ENCODE measurements around the gene POLR3H. TPM values are rescaled to one million over a fixed set of nuclear protein-coding genes. Genes with fewer than 3 reads are reported as not detected.

Gene POLR3H
- total RNA-seq, 1 donor from 2014 or later: 29.5 TPM

- intact Hi-C loops (cut with micrococcal nuclease): no loop called here
Measured at GRCh38 chr22:41522813-41523212, 21.5 kb downstream of the POLR3H start.

- intact Hi-C loops (cut with micrococcal nuclease): no loop called here
Measured at GRCh38 chr22:41521126-41521525, 23.1 kb downstream of the POLR3H start.

- intact Hi-C loops (cut with micrococcal nuclease): no loop called here
Measured at GRCh38 chr22:41518048-41518347, 26.3 kb downstream of the POLR3H start.

GRCh38 chr22:41517172-41518047 lies 26.9 kb downstream of the POLR3H start:
- intact Hi-C loops (cut with micrococcal nuclease): no loop called here

GRCh38 chr22:41516462-41516861 lies 27.8 kb downstream of the POLR3H start:
- intact Hi-C loops (cut with micrococcal nuclease): no loop called here

- intact Hi-C loops (cut with micrococcal nuclease): no loop called here
Measured at GRCh38 chr22:41513391-41513790, 30.9 kb downstream of the POLR3H start.

GRCh38 chr22:41512421-41513194 lies 31.7 kb downstream of the POLR3H start:
- intact Hi-C loops (cut with micrococcal nuclease): no loop called here

- intact Hi-C loops (cut with micrococcal nuclease): no loop called here
Measured at GRCh38 chr22:41511521-41511968, 32.7 kb downstream of the POLR3H start.

- intact Hi-C loops (cut with micrococcal nuclease): no loop called here
Measured at GRCh38 chr22:41508770-41509170, 35.5 kb downstream of the POLR3H start.

GRCh38 chr22:41507330-41508063 lies 36.8 kb downstream of the POLR3H start:
- intact Hi-C loops (cut with micrococcal nuclease): no loop called here

- intact Hi-C loops (cut with micrococcal nuclease): no loop called here
Measured at GRCh38 chr22:41505511-41506220, 38.6 kb downstream of the POLR3H start.

- intact Hi-C loops (cut with micrococcal nuclease): no loop called here
Measured at GRCh38 chr22:41504816-41505215, 39.5 kb downstream of the POLR3H start.

GRCh38 chr22:41504397-41504796 lies 39.9 kb downstream of the POLR3H start:
- intact Hi-C loops (cut with micrococcal nuclease): no loop called here

- intact Hi-C loops (cut with micrococcal nuclease): no loop called here
Measured at GRCh38 chr22:41501209-41501608, 43.1 kb downstream of the POLR3H start.

- intact Hi-C loops (cut with micrococcal nuclease): no loop called here
Measured at GRCh38 chr22:41500303-41500702, 44.0 kb downstream of the POLR3H start.

- intact Hi-C loops (cut with micrococcal nuclease): no loop called here
Measured at GRCh38 chr22:41499624-41500280, 44.5 kb downstream of the POLR3H start.

- intact Hi-C loops (cut with micrococcal nuclease): no loop called here
Measured at GRCh38 chr22:41498303-41498835, 45.9 kb downstream of the POLR3H start.

- intact Hi-C loops (cut with micrococcal nuclease): no loop called here
Measured at GRCh38 chr22:41491374-41492100, 52.7 kb downstream of the POLR3H start.

- intact Hi-C loops (cut with micrococcal nuclease): no loop called here
Measured at GRCh38 chr22:41488596-41489385, 55.5 kb downstream of the POLR3H start.

Data from T-helper 2 cell treated with Interferon-gamma antibody and Interleukin-4, amounts not matched to agents 100 ng/mL and 5 ng/mL, for 36 hours (primary cell).